HG03196 (cell line): ENCODE data around the gene ALOX15.
"Not testable (repeated sequence)": the region's sequence is repeated elsewhere in the genome, so short reads cannot be mapped to it uniquely, and the experiment has no call there.

Source experiments
- ATAC-seq: cut with Tn5 transposase; IDR thresholded peaks from one replicate; pipeline ENCODE4 v1.9.1; 2021; ENCODE audit not compliant: unreplicated experiment

Gene ALOX15

GRCh38 chr17:4652997-4653396 lies 11.5 kb upstream of the ALOX15 start:
- ATAC-seq: no peak

GRCh38 chr17:4648741-4649140 lies 7.3 kb upstream of the ALOX15 start:
- ATAC-seq: no peak

GRCh38 chr17:4645642-4646041 lies 4.2 kb upstream of the ALOX15 start:
- ATAC-seq: no peak

- ATAC-seq: no peak
Observed at GRCh38 chr17:4643676-4644075, 2.2 kb upstream of the ALOX15 start.

GRCh38 chr17:4642286-4642685 lies 808 bp upstream of the ALOX15 start:
- ATAC-seq: no peak

- ATAC-seq: not testable (repeated sequence)
Observed at GRCh38 chr17:4640569-4641188, 799 bp downstream of the ALOX15 start.

GRCh38 chr17:4639301-4640059 lies 2.0 kb downstream of the ALOX15 start:
- ATAC-seq: not testable (repeated sequence)

GRCh38 chr17:4638766-4639165 lies 2.7 kb downstream of the ALOX15 start:
- ATAC-seq: not testable (repeated sequence)

GRCh38 chr17:4636474-4637100 lies 4.9 kb downstream of the ALOX15 start:
- no peak for ATAC-seq

- no peak for ATAC-seq
Observed at GRCh38 chr17:4635823-4636375, 5.6 kb downstream of the ALOX15 start.

GRCh38 chr17:4634976-4635375 lies 6.5 kb downstream of the ALOX15 start:
- ATAC-seq: no peak

GRCh38 chr17:4633643-4634042 lies 7.8 kb downstream of the ALOX15 start:
- no peak for ATAC-seq

- no peak for ATAC-seq
Observed at GRCh38 chr17:4632581-4632920, 8.9 kb downstream of the ALOX15 start.

- ATAC-seq: no peak
Observed at GRCh38 chr17:4631836-4632580, 9.5 kb downstream of the ALOX15 start.

GRCh38 chr17:4631431-4631830 lies 10.0 kb downstream of the ALOX15 start:
- ATAC-seq: no peak

GRCh38 chr17:4626734-4627256 lies 14.7 kb downstream of the ALOX15 start:
- no peak for ATAC-seq

- no peak for ATAC-seq
Observed at GRCh38 chr17:4625181-4625617, 16.3 kb downstream of the ALOX15 start.

- not testable (repeated sequence) for ATAC-seq
Observed at GRCh38 chr17:4624451-4624911, 17.0 kb downstream of the ALOX15 start.

GRCh38 chr17:4623249-4623648 lies 18.2 kb downstream of the ALOX15 start:
- ATAC-seq: no peak

GRCh38 chr17:4622375-4622774 lies 19.1 kb downstream of the ALOX15 start:
- no peak for ATAC-seq
